ENCODE measurements around the gene CHRNB4.

DNA sequence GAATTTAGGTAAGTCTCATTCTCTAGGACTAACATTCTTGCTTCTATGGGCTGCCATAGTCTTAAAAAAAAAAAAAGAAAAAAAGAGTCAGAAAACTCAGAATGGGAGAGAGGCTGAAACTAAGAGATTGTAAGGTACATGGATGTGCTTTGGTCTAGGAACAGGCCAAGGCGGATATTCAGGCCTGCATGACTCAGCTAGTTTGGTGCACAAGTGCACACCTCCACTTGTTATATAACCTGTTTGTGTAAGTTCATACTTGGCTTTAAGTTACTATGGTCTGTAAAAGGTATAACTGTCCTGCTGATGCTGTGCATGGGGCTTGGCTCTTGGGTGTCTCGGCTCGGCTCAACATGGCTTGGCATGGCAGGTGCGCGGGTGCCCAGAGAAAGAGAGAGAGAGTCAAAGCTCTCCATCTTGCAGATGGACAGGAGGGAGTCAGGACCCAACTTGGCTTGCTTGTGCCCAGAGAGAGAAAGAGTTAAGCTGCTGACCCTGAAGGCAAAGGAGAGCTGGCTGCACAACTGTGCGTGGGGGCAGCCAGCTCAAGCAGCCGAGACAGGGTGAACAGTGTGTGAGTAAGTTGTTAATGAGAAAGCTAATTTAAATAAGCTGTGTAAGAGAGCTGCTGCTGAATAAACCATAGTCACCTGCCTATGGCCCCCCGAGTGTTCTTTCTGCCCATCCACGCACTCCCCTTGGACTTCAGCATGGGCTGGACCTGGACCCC lies 31.4 kb upstream of the CHRNB4 start:
- TF ChIP-seq POLR2A (IDR thresholded peaks at IDR 0.05; ENCODE audit: low read depth, low read length) (no peak), POLR2AphosphoS5 (IDR thresholded peaks at IDR 0.05; ENCODE audit: low read depth, low read length) (no peak), TAF1 (IDR thresholded peaks at IDR 0.05; ENCODE audit: borderline replicate concordance, low read depth, low read length) (no peak)
